Tibial nerve (tissue), 3 donors: Measurements from ENCODE around the gene BRPF3.

ENCODE experiments used
- POLR2A ChIP-seq, 2 donors: fragments of 450-650 bp; IDR thresholded peaks; one replicate each; pipeline ENCODE4 v1.6.1; 2017; ENCODE audit warnings: antibody characterized with exemption in 2 of 2, mild to moderate bottlenecking in 2 of 2, moderate library complexity in 2 of 2
- TF ChIP-seq, protein P1 (sequence below), 5 experiments: fragments of 200-600 bp in 3 of 5; fragments of 450-650 bp in 2 of 5; sonication (generic) in 3 of 5; IDR thresholded peaks; one replicate each; pipeline ENCODE4 v1.5.1; 2016 to 2019; ENCODE audit warnings: antibody characterized with exemption in 5 of 5, mild to moderate bottlenecking in 3 of 5, moderate library complexity in 2 of 5

DNA sequence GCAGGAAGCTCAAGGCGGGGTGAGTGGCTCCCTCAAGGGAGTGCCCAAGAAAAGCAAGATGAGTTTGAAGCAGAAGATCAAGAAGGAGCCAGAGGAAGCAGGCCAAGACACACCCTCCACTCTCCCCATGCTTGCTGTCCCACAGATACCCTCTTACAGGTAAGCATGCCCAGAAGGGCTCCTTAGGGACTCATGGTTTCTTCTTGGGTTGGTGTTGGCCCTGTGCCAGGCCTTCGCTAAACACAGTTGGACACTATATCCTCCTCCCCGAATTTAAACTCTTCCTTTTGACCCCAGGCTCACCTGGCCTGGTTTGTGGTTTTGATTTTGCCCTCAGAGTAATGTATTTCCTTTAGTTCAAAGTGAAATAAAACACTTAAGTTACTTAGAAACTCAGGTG is 5.1 kb downstream of the BRPF3 start:
- TF ChIP-seq, protein P1, sequence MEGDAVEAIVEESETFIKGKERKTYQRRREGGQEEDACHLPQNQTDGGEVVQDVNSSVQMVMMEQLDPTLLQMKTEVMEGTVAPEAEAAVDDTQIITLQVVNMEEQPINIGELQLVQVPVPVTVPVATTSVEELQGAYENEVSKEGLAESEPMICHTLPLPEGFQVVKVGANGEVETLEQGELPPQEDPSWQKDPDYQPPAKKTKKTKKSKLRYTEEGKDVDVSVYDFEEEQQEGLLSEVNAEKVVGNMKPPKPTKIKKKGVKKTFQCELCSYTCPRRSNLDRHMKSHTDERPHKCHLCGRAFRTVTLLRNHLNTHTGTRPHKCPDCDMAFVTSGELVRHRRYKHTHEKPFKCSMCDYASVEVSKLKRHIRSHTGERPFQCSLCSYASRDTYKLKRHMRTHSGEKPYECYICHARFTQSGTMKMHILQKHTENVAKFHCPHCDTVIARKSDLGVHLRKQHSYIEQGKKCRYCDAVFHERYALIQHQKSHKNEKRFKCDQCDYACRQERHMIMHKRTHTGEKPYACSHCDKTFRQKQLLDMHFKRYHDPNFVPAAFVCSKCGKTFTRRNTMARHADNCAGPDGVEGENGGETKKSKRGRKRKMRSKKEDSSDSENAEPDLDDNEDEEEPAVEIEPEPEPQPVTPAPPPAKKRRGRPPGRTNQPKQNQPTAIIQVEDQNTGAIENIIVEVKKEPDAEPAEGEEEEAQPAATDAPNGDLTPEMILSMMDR (IDR thresholded peaks at IDR 0.05): no peak
- no peak for TF ChIP-seq POLR2A (IDR thresholded peaks at IDR 0.05)
